CD14-positive monocyte (primary cell): Measurements from ENCODE around the gene AMBP. TPM values are rescaled to one million over a fixed set of nuclear protein-coding genes. Genes with fewer than 3 reads are reported as not detected.

Source experiments
- DNase-seq, 3 donors: peaks; one replicate each; pipeline ENCODE4 v3.0.0-alpha.2; 2011 to 2022
- H2AFZ ChIP-seq: 2 replicates; pipeline ENCODE4 v1.6.0; 2012; ENCODE audit warnings: mild to moderate bottlenecking, low read depth, low read length, inconsistent platforms; ENCODE audit not compliant: insufficient read depth, poor library complexity, severe bottlenecking
- H3K27ac ChIP-seq, 2 donors: 1 replicate in 1 of 2; 2 replicates in 1 of 2; pipeline ENCODE4 v1.5.1; 2012 to 2013; ENCODE audit warnings: low read length in 2 of 2, control low read depth in 1 of 2, inconsistent platforms in 1 of 2, low read depth in 1 of 2, mild to moderate bottlenecking in 1 of 2
- H3K27me3 ChIP-seq, 2 donors: one replicate each; pipeline versions ENCODE4 v1.6.0 to v1.6.1; 2011 to 2013; ENCODE audit warnings: low read length in 2 of 2; ENCODE audit not compliant: control insufficient read depth in 2 of 2, insufficient read depth in 2 of 2
- H3K36me3 ChIP-seq, 2 donors: replicated peaks in 1 of 2; 1 replicate in 1 of 2; 2 replicates in 1 of 2; pipeline versions ENCODE4 v1.5.1 to v1.6.1; 2012 to 2013; ENCODE audit warnings: low read length in 2 of 2, control low read depth in 1 of 2, inconsistent platforms in 1 of 2, mild to moderate bottlenecking in 1 of 2; ENCODE audit not compliant: insufficient read depth in 2 of 2, control insufficient read depth in 1 of 2
- H3K4me1 ChIP-seq, 2 donors: 1 replicate in 1 of 2; 2 replicates in 1 of 2; pipeline versions ENCODE4 v1.5.1 to v1.6.1; 2012 to 2013; ENCODE audit warnings: low read length in 2 of 2, control low read depth in 1 of 2, inconsistent platforms in 1 of 2, mild to moderate bottlenecking in 1 of 2, moderate library complexity in 1 of 2; ENCODE audit not compliant: insufficient read depth in 2 of 2, control insufficient read depth in 1 of 2
- H3K4me2 ChIP-seq: replicated peaks from 2 replicates; pipeline ENCODE3; 2012; ENCODE audit warnings: low read length, moderate library complexity, mild to moderate bottlenecking; ENCODE audit not compliant: poor library complexity, severe bottlenecking; ENCODE audit errors: extremely low read depth
- H3K4me3 ChIP-seq, 3 experiments: fragments of 200-600 bp in 1 of 3; sonication (generic) in 1 of 3; replicated peaks in 1 of 3; 1 replicate in 2 of 3; 2 replicates in 1 of 3; pipeline ENCODE4 v1.5.1; 2011 to 2013; ENCODE audit warnings: low read length in 3 of 3, mild to moderate bottlenecking in 3 of 3, control low read depth in 2 of 3, low read depth in 2 of 3, inconsistent platforms in 1 of 3, moderate library complexity in 1 of 3
- H3K79me2 ChIP-seq: 2 replicates; pipeline ENCODE4 v1.6.0; 2012; ENCODE audit warnings: mild to moderate bottlenecking, control low read depth, inconsistent platforms, low read length, moderate library complexity; ENCODE audit not compliant: insufficient read depth
- H3K9ac ChIP-seq: 2 replicates; pipeline ENCODE4 v1.6.0; 2017; ENCODE audit warnings: low read length, mild to moderate bottlenecking; ENCODE audit not compliant: insufficient read depth, poor library complexity, severe bottlenecking
- H3K9me3 ChIP-seq, 2 donors: replicated peaks in 1 of 2; 1 replicate in 1 of 2; 2 replicates in 1 of 2; pipeline versions ENCODE4 v1.5.1 to v1.6.1; 2012 to 2013; ENCODE audit warnings: low read length in 2 of 2, control low read depth in 1 of 2; ENCODE audit not compliant: control insufficient read depth in 1 of 2, insufficient read depth in 1 of 2
- H4K20me1 ChIP-seq: 2 replicates; pipeline ENCODE4 v1.6.0; 2012; ENCODE audit warnings: mild to moderate bottlenecking, low read length, control low read depth, moderate library complexity; ENCODE audit not compliant: insufficient read depth
- H3K27ac Mint-ChIP-seq, 7 donors: one replicate each; pipeline ENCODE4 v1.8.0; 2020; ENCODE audit warnings: mild to moderate bottlenecking in 7 of 7, mixed read lengths in 7 of 7, moderate library complexity in 6 of 7, inconsistent platforms in 2 of 7
- H3K27me3 Mint-ChIP-seq, 3 donors: one replicate each; pipeline ENCODE4 v1.8.0; 2021 to 2022; ENCODE audit warnings: low read depth in 3 of 3, mild to moderate bottlenecking in 3 of 3, mixed read lengths in 3 of 3, moderate library complexity in 3 of 3, inconsistent platforms in 1 of 3
- H3K36me3 Mint-ChIP-seq, 2 donors: one replicate each; pipeline ENCODE4 v1.8.0; 2020; ENCODE audit warnings: mixed read lengths in 2 of 2, inconsistent platforms in 1 of 2, mild to moderate bottlenecking in 1 of 2
- H3K4me1 Mint-ChIP-seq: one replicate; pipeline ENCODE4 v1.8.0; 2020; ENCODE audit warnings: mild to moderate bottlenecking, mixed read lengths
- H3K4me3 Mint-ChIP-seq, 2 donors: one replicate each; pipeline ENCODE4 v1.8.0; 2020; ENCODE audit warnings: mild to moderate bottlenecking in 2 of 2, mixed read lengths in 2 of 2, moderate library complexity in 1 of 2
- H3K9me3 Mint-ChIP-seq, 7 donors: one replicate each; pipeline ENCODE4 v1.8.0; 2020 to 2022; ENCODE audit warnings: mixed read lengths in 7 of 7, mild to moderate bottlenecking in 6 of 7, moderate library complexity in 6 of 7, inconsistent platforms in 2 of 7
- CTCF ChIP-seq: fragments of 200-600 bp; IDR thresholded peaks from one replicate; pipeline ENCODE4 v1.8.0; 2022; ENCODE audit warnings: antibody characterized with exemption, mild to moderate bottlenecking
- WGBS: methylation state at CpG from one replicate; pipeline ENCODE4 v1.1.5; 2013; ENCODE audit warnings: missing lambda C conversion rate; ENCODE audit not compliant: insufficient coverage; 5-methylcytosine and 5-hydroxymethylcytosine counted together
- intact Hi-C, 2 donors: fragments of 100-400 bp; cut with micrococcal nuclease; formaldehyde crosslinking; loops; one replicate each; pipeline versions ENCODE4 v1.15.0 to v1.15.1; 2023
- polyA plus RNA-seq, 3 donors: library from polyadenylated mRNA; depleted of rRNA in 1 of 3; unstranded in 2 of 3; stranded (reverse) in 1 of 3; fragments of 300-500 nt in 2 of 3; fragments of >200 nt in 1 of 3; fragmentation: Illumina TruSeq in 2 of 3; gene quantifications; 1 replicate in 2 of 3; 2 replicates in 1 of 3; pipeline ENCODE4 v1.2.3, GENCODE V29; 2012 to 2021

AMBP gene
- polyA plus RNA-seq, 3 donors = not detected

DNA sequence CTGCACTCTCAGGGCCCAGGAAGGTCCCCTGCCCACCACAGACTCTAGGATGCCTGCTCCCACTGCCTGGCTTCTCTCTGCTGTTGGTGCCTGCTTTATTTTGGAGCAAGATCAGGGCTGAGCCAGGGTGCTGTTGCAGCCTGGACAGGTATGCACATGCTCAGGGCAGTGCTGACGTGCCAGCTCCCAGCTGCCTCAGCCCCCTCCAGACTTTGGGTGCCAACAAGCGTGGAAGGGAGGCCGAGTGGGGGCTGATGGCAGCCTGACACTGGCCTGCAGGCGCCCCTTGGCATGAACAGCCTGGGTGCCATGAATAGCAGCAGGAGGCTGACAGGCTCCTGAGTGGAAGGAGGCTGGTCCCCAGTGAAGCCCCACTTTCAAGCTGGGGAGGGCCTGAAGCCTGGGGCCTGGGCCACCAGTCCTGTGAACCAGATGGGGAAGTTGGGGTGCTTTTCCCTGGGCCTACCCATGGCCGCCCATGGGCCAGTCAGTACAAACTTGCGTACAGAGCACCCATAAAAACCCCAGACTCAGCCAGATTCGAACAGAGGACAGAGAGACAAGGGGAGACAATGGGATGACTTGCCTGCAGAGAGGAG lies 6.8 kb downstream of the AMBP start:
- Histone ChIP-seq H2AFZ (no peak overlapping the region), H3K4me2 (no peak overlapping the region), H3K27me3 (peaks cover 0 to 9% of the 10 kb centered on the region in 2 donors), H3K9ac (no peak overlapping the region), H3K36me3 (no peaks in the 10 kb centered on the region), H3K27ac (no peak overlapping the region), H3K4me1 (no peaks in the 10 kb centered on the region), H3K79me2 (no peaks in the 10 kb centered on the region), H3K4me3 (no peak overlapping the region), H3K9me3 (no peaks in the 10 kb centered on the region), H4K20me1 (no peaks in the 10 kb centered on the region)
- Mint-ChIP-seq H3K4me3 (no peak overlapping the region), H3K27me3 (peaks cover 5 to 25% (median 7%) of the 10 kb centered on the region in 3 donors), H3K27ac (no peak overlapping the region), H3K9me3 (peaks cover 0 to 2% (median 0%) of the 10 kb centered on the region in 7 donors), H3K4me1 (no peaks in the 10 kb centered on the region), H3K36me3 (no peaks in the 10 kb centered on the region)
- intact Hi-C loops = no loop called here
- 98% methylated on average over 6 of the region's 7 CpGs for WGBS
- DNase-seq = no peak
- TF ChIP-seq CTCF = no peak

- no peak overlapping the region for H3K4me3 ChIP-seq
- H2AFZ ChIP-seq = no peak overlapping the region
- Mint-ChIP-seq H3K4me3 (no peak overlapping the region), H3K27me3 (peaks cover 4 to 20% (median 5%) of the 10 kb centered on the region in 3 donors), H3K9me3 (peaks cover 0 to 2% (median 0%) of the 10 kb centered on the region in 7 donors), H3K4me1 (no peaks in the 10 kb centered on the region), H3K36me3 (no peaks in the 10 kb centered on the region), H3K27ac (no peak overlapping the region)
- WGBS = 95% methylated on average over 11 of the region's 17 CpGs
- DNase-seq = no peak
- H3K27ac ChIP-seq = no peak overlapping the region
- H3K36me3 ChIP-seq = no peaks in the 10 kb centered on the region
- H3K9ac ChIP-seq = no peak overlapping the region
- intact Hi-C loops = no loop called here
- no peak for TF ChIP-seq CTCF
- H3K27me3 ChIP-seq = peaks cover 0 to 8% of the 10 kb centered on the region in 2 donors
- H3K4me2 ChIP-seq = no peak overlapping the region
- H3K9me3 ChIP-seq = no peaks in the 10 kb centered on the region
- no peaks in the 10 kb centered on the region for H4K20me1 ChIP-seq
- no peaks in the 10 kb centered on the region for H3K79me2 ChIP-seq
- H3K4me1 ChIP-seq = no peaks in the 10 kb centered on the region
These were observed 7.7 kb downstream of the AMBP start for GRCh38 chr9:114070188-114071103.
